SU-DHL-6 (cell line): ENCODE measurements around the gene CCR5.

Experiments
- H2AFZ ChIP-seq: fragments of 200-600 bp; sonication (generic); 2 replicates; pipeline ENCODE4 v1.6.1; 2014; ENCODE audit warnings: low read depth, mild to moderate bottlenecking, moderate library complexity, mixed read lengths, antibody characterized with exemption, low read length; ENCODE audit not compliant: severe bottlenecking
- H3F3A ChIP-seq: fragments of 200-600 bp; shearing (Covaris generic); 2 replicates; pipeline ENCODE4 v1.6.0; 2016; ENCODE audit warnings: antibody characterized with exemption, mild to moderate bottlenecking; ENCODE audit not compliant: insufficient read depth
- H3K27ac ChIP-seq: fragments of 200-600 bp; sonication (generic); 2 replicates; pipeline ENCODE4 v1.5.1; 2016; ENCODE audit warnings: low read depth, mild to moderate bottlenecking, low read length, moderate library complexity, mixed read lengths
- H3K27me3 ChIP-seq: fragments of 200-600 bp; sonication (generic), shearing (Covaris generic); 2 replicates; pipeline ENCODE4 v1.6.0; 2014; ENCODE audit warnings: mild to moderate bottlenecking, low read length
- H3K36me3 ChIP-seq: fragments of 200-600 bp; sonication (generic); 2 replicates; pipeline ENCODE4 v1.6.1; 2014; ENCODE audit warnings: mild to moderate bottlenecking, low read length, mixed read lengths
- H3K4me2 ChIP-seq: fragments of 300-600, 200-600 bp; shearing (Covaris generic), sonication (generic); 2 replicates; pipeline ENCODE4 v1.6.0; 2014; ENCODE audit warnings: low read length, low read depth, mild to moderate bottlenecking; ENCODE audit not compliant: poor library complexity, severe bottlenecking
- H3K4me3 ChIP-seq: fragments of 200-600 bp; sonication (generic); 2 replicates; pipeline ENCODE4 v1.5.1; 2014; ENCODE audit warnings: antibody characterized with exemption, low read length, mild to moderate bottlenecking, mixed read lengths; ENCODE audit not compliant: insufficient read depth, poor library complexity, severe bottlenecking
- H3K79me2 ChIP-seq: fragments of 200-600 bp; sonication (generic); 2 replicates; pipeline ENCODE4 v1.6.1; 2014; ENCODE audit warnings: mild to moderate bottlenecking, low read length, moderate library complexity; ENCODE audit not compliant: insufficient read depth
- H3K9ac ChIP-seq: fragments of 200-600 bp; sonication (generic); 2 replicates; pipeline ENCODE4 v1.7.0; 2014; ENCODE audit warnings: mild to moderate bottlenecking, low read length
- H3K9me2 ChIP-seq: fragments of 200-600 bp; sonication (generic); replicated peaks from 2 replicates; pipeline ENCODE4 v1.6.1; 2014; ENCODE audit warnings: low read length; ENCODE audit not compliant: insufficient read depth
- H3K9me3 ChIP-seq: fragments of 200-600 bp; sonication (generic); 2 replicates; pipeline ENCODE4 v1.6.1; 2014; ENCODE audit warnings: low read length, mixed read lengths; ENCODE audit not compliant: insufficient read depth
- H4K20me1 ChIP-seq: fragments of 200-600 bp; sonication (generic); 2 replicates; pipeline ENCODE4 v1.6.1; 2014; ENCODE audit warnings: low read depth, mild to moderate bottlenecking, antibody characterized with exemption, low read length, moderate library complexity, mixed read lengths
- CTCF ChIP-seq: fragments of 200-600 bp; sonication (generic); IDR thresholded peaks from one replicate; pipeline ENCODE4 v1.5.1; 2017; ENCODE audit warnings: antibody characterized with exemption, mild to moderate bottlenecking, low read length, moderate library complexity; ENCODE audit not compliant: insufficient read depth, poor library complexity, severe bottlenecking
- EZH2phosphoT487 ChIP-seq: fragments of 200-600 bp; sonication (generic), shearing (Covaris generic); conservative IDR thresholded peaks from 2 replicates; pipeline ENCODE4 v1.6.1; 2018; ENCODE audit warnings: mild to moderate bottlenecking, antibody characterized with exemption, low read length, moderate library complexity, mixed read lengths

CCR5 gene

GRCh38 chr3:46354478-46354877, 16.3 kb upstream of the CCR5 start:
- Histone ChIP-seq H3K36me3 (no peaks in the 10 kb centered on the region), H3K9ac (no peak overlapping the region), H3K27me3 (no peaks in the 10 kb centered on the region), H3K4me3 (no peak overlapping the region), H3F3A (no peaks in the 10 kb centered on the region), H4K20me1 (no peaks in the 10 kb centered on the region), H3K4me2 (no peak overlapping the region), H3K9me2 (no peaks in the 10 kb centered on the region), H2AFZ (no peak overlapping the region), H3K79me2 (no peaks in the 10 kb centered on the region), H3K27ac (no peak overlapping the region), H3K9me3 (no peaks in the 10 kb centered on the region)
- TF ChIP-seq EZH2phosphoT487: no peak

GRCh38 chr3:46354984-46355383, 15.8 kb upstream of the CCR5 start:
- Histone ChIP-seq H3K9me3 (no peaks in the 10 kb centered on the region), H3K4me2 (no peak overlapping the region), H3K79me2 (no peaks in the 10 kb centered on the region), H3F3A (no peaks in the 10 kb centered on the region), H3K9ac (no peak overlapping the region), H3K27me3 (no peaks in the 10 kb centered on the region), H2AFZ (no peak overlapping the region), H4K20me1 (no peaks in the 10 kb centered on the region), H3K9me2 (no peaks in the 10 kb centered on the region), H3K36me3 (no peaks in the 10 kb centered on the region), H3K4me3 (no peak overlapping the region), H3K27ac (no peak overlapping the region)
- TF ChIP-seq EZH2phosphoT487 (no peak), CTCF (no peak)

- Histone ChIP-seq H3F3A (no peaks in the 10 kb centered on the region), H3K4me2 (no peak overlapping the region), H3K79me2 (no peaks in the 10 kb centered on the region), H3K36me3 (no peaks in the 10 kb centered on the region), H3K27me3 (no peaks in the 10 kb centered on the region), H3K27ac (no peak overlapping the region), H4K20me1 (no peaks in the 10 kb centered on the region), H3K9me2 (no peaks in the 10 kb centered on the region), H3K9me3 (no peaks in the 10 kb centered on the region), H3K9ac (no peak overlapping the region), H3K4me3 (no peak overlapping the region), H2AFZ (no peak overlapping the region)
- TF ChIP-seq CTCF (no peak), EZH2phosphoT487 (no peak)
These were observed 14.5 kb upstream of the CCR5 start for GRCh38 chr3:46356276-46356675.

GRCh38 chr3:46356909-46357308, 13.8 kb upstream of the CCR5 start:
- no peak overlapping the region for H2AFZ ChIP-seq
- no peak for TF ChIP-seq EZH2phosphoT487
- TF ChIP-seq CTCF: no peak
- no peak overlapping the region for H3K27ac ChIP-seq
- H3K27me3 ChIP-seq: no peaks in the 10 kb centered on the region
- no peaks in the 10 kb centered on the region for H4K20me1 ChIP-seq
- no peaks in the 10 kb centered on the region for H3F3A ChIP-seq
- H3K4me3 ChIP-seq: no peak overlapping the region
- H3K9ac ChIP-seq: no peak overlapping the region
- H3K9me2 ChIP-seq: no peaks in the 10 kb centered on the region
- no peaks in the 10 kb centered on the region for H3K36me3 ChIP-seq
- no peaks in the 10 kb centered on the region for H3K9me3 ChIP-seq
- no peak overlapping the region for H3K4me2 ChIP-seq
- H3K79me2 ChIP-seq: no peaks in the 10 kb centered on the region
